Neural progenitor cell (in vitro differentiated cells): ENCODE data around the gene SEL1L3. TPM values are rescaled to one million over a fixed set of nuclear protein-coding genes. Genes with fewer than 3 reads are reported as not detected.
A peak's percentile ranks its signal among the peaks of the same experiment; 100 is the strongest.

Experiments
- DNase-seq: peaks from one replicate; pipeline ENCODE4 v3.0.0-alpha.2; 2016; ENCODE audit warnings: low spot score
- H2AFZ ChIP-seq: fragments of 200-600 bp; sonication (generic); replicated peaks from 2 replicates; pipeline ENCODE4 v1.6.1; 2016; ENCODE audit warnings: antibody characterized with exemption
- H3F3A ChIP-seq: fragments of 200-600 bp; sonication (generic); 2 replicates; pipeline ENCODE4 v1.6.1; 2016; ENCODE audit warnings: antibody characterized with exemption, low read depth
- H3K27ac ChIP-seq: fragments of 200-600 bp; sonication (generic); 2 replicates; pipeline ENCODE4 v1.5.1; 2016; ENCODE audit warnings: mild to moderate bottlenecking
- H3K27me3 ChIP-seq: fragments of 200-600 bp; sonication (generic); 2 replicates; pipeline ENCODE4 v1.6.1; 2016; ENCODE audit warnings: mild to moderate bottlenecking, moderate library complexity
- H3K36me3 ChIP-seq: fragments of 200-600 bp; sonication (generic); 2 replicates; pipeline ENCODE4 v1.5.1; 2016
- H3K4me1 ChIP-seq: fragments of 200-600 bp; sonication (generic); 2 replicates; pipeline ENCODE4 v1.6.1; 2016; ENCODE audit warnings: mixed run types
- H3K4me2 ChIP-seq: fragments of 200-600 bp; sonication (generic); 2 replicates; pipeline ENCODE4 v1.6.1; 2016
- H3K4me3 ChIP-seq: fragments of 200-600 bp; sonication (generic); 2 replicates; pipeline ENCODE4 v1.5.1; 2016
- H3K79me2 ChIP-seq: fragments of 200-600 bp; sonication (generic); 2 replicates; pipeline ENCODE4 v1.6.1; 2016; ENCODE audit warnings: low read depth
- H3K9ac ChIP-seq: fragments of 200-600 bp; sonication (generic); 2 replicates; pipeline ENCODE4 v1.6.1; 2016
- H3K9me3 ChIP-seq: fragments of 200-600 bp; sonication (generic); 2 replicates; pipeline ENCODE4 v1.5.1; 2016; ENCODE audit warnings: low read depth
- H4K20me1 ChIP-seq: fragments of 200-600 bp; sonication (generic); 2 replicates; pipeline ENCODE4 v1.6.1; 2016; ENCODE audit warnings: low read depth
- H3K27ac Mint-ChIP-seq: 3 replicates; pipeline ENCODE4 v1.8.0; 2021; ENCODE audit warnings: mixed read lengths
- H3K27me3 Mint-ChIP-seq: 2 replicates; pipeline ENCODE4 v1.8.0; 2022; ENCODE audit warnings: low read depth, mild to moderate bottlenecking, inconsistent platforms, moderate library complexity, mixed read lengths; ENCODE audit not compliant: insufficient read depth
- H3K36me3 Mint-ChIP-seq: 3 replicates; pipeline ENCODE4 v1.8.0; 2021; ENCODE audit warnings: mixed read lengths
- H3K4me1 Mint-ChIP-seq: 3 replicates; pipeline ENCODE4 v1.8.0; 2021; ENCODE audit warnings: mixed read lengths
- H3K4me3 Mint-ChIP-seq: 3 replicates; pipeline ENCODE4 v1.8.0; 2021; ENCODE audit warnings: mild to moderate bottlenecking, moderate library complexity, mixed read lengths
- H3K9me3 Mint-ChIP-seq: 3 replicates; pipeline ENCODE4 v1.8.0; 2020; ENCODE audit warnings: mixed read lengths
- CTCF ChIP-seq: fragments of 200-600 bp; sonication (generic); IDR thresholded peaks from 2 replicates; pipeline ENCODE4 v1.5.1; 2017; ENCODE audit warnings: antibody characterized with exemption, mild to moderate bottlenecking
- EZH2 ChIP-seq: fragments of 200-600 bp; sonication (generic); IDR thresholded peaks from 2 replicates; pipeline ENCODE4 v1.6.1; 2017; ENCODE audit warnings: antibody characterized with exemption, mild to moderate bottlenecking, moderate library complexity
- EZH2phosphoT487 ChIP-seq: fragments of 200-600 bp; sonication (generic); IDR thresholded peaks from 2 replicates; pipeline ENCODE4 v1.6.1; 2017; ENCODE audit warnings: antibody characterized with exemption
- total RNA-seq: library from RNA; depleted of rRNA; stranded (reverse); fragments of >200 nt; gene quantifications from 2 replicates; pipeline ENCODE4 v1.2.3, GENCODE V29; 2015; ENCODE audit warnings: low replicate concordance

SEL1L3 gene
- total RNA-seq, 1 donor from 2014 or later = 87.2 TPM

GRCh38 chr4:25769251-25769650, 93.5 kb downstream of the SEL1L3 start:
- H2AFZ ChIP-seq = no peak overlapping the region
- H3K36me3 ChIP-seq = no peaks in the 10 kb centered on the region
- peaks cover 2% of the 10 kb centered on the region for H3K4me1 ChIP-seq
- no peak for DNase-seq
- no peaks in the 10 kb centered on the region for H3K9me3 Mint-ChIP-seq
- no peaks in the 10 kb centered on the region for H3K9me3 ChIP-seq
- H3K9ac ChIP-seq = no peak overlapping the region
- H3K79me2 ChIP-seq = no peaks in the 10 kb centered on the region
- no peak overlapping the region for H3K27ac Mint-ChIP-seq
- TF ChIP-seq EZH2 (no peak), CTCF (no peak), EZH2phosphoT487 (no peak)
- no peak overlapping the region for H3K4me2 ChIP-seq
- H3K27me3 ChIP-seq = no peaks in the 10 kb centered on the region
- peaks cover 2% of the 10 kb centered on the region for H3K4me1 Mint-ChIP-seq
- no peak overlapping the region for H3K4me3 ChIP-seq
- H4K20me1 ChIP-seq = no peaks in the 10 kb centered on the region
- peaks cover 2% of the 10 kb centered on the region for H3K27me3 Mint-ChIP-seq
- peak overlapping the region; percentile 8 for H3K27ac ChIP-seq
- peaks cover 5% of the 10 kb centered on the region for H3K36me3 Mint-ChIP-seq
- H3F3A ChIP-seq = no peaks in the 10 kb centered on the region
- no peak overlapping the region for H3K4me3 Mint-ChIP-seq

GRCh38 chr4:25767877-25768725, 94.7 kb downstream of the SEL1L3 start:
- Histone ChIP-seq H3K4me3 (no peak overlapping the region), H3K36me3 (no peaks in the 10 kb centered on the region), H3K4me1 (peaks cover 2% of the 10 kb centered on the region), H2AFZ (no peak overlapping the region), H3K4me2 (no peak overlapping the region), H3F3A (no peaks in the 10 kb centered on the region), H3K9ac (no peak overlapping the region), H3K79me2 (no peaks in the 10 kb centered on the region), H3K9me3 (no peaks in the 10 kb centered on the region), H3K27ac (no peak overlapping the region), H3K27me3 (no peaks in the 10 kb centered on the region), H4K20me1 (no peaks in the 10 kb centered on the region)
- peaks cover 5% of the 10 kb centered on the region for H3K36me3 Mint-ChIP-seq
- no peaks in the 10 kb centered on the region for H3K9me3 Mint-ChIP-seq
- peak; percentile 84 for DNase-seq
- TF ChIP-seq EZH2phosphoT487 = no peak
- peak; percentile 95 for TF ChIP-seq CTCF
- TF ChIP-seq EZH2 = no peak
- H3K27me3 Mint-ChIP-seq = peaks cover 2% of the 10 kb centered on the region
- no peak overlapping the region for H3K27ac Mint-ChIP-seq
- H3K4me1 Mint-ChIP-seq = peaks cover 2% of the 10 kb centered on the region
- H3K4me3 Mint-ChIP-seq = no peak overlapping the region

- H3K27me3 Mint-ChIP-seq = peaks cover 2% of the 10 kb centered on the region
- Histone ChIP-seq H3K4me2 (no peak overlapping the region), H3K36me3 (peaks cover 4% of the 10 kb centered on the region), H3K9ac (no peak overlapping the region), H4K20me1 (no peaks in the 10 kb centered on the region), H3K9me3 (no peaks in the 10 kb centered on the region), H3K4me1 (no peaks in the 10 kb centered on the region), H3K27me3 (no peaks in the 10 kb centered on the region), H3F3A (no peaks in the 10 kb centered on the region), H3K4me3 (no peak overlapping the region), H2AFZ (no peak overlapping the region), H3K27ac (no peak overlapping the region), H3K79me2 (no peaks in the 10 kb centered on the region)
- no peak overlapping the region for H3K27ac Mint-ChIP-seq
- H3K36me3 Mint-ChIP-seq = peaks cover 8% of the 10 kb centered on the region
- no peaks in the 10 kb centered on the region for H3K9me3 Mint-ChIP-seq
- no peak for DNase-seq
- H3K4me3 Mint-ChIP-seq = no peak overlapping the region
- peaks cover 5% of the 10 kb centered on the region for H3K4me1 Mint-ChIP-seq
- no peak for TF ChIP-seq CTCF
- no peak for TF ChIP-seq EZH2phosphoT487
- TF ChIP-seq EZH2 = no peak
Observed at GRCh38 chr4:25760518-25761157, 102.2 kb downstream of the SEL1L3 start.
